Measurements from ENCODE around the gene BBS10.
"Not testable (repeated sequence)": the region's sequence is repeated elsewhere in the genome, so short reads cannot be mapped to it uniquely, and the experiment has no call there.

The BBS10 gene

DNA sequence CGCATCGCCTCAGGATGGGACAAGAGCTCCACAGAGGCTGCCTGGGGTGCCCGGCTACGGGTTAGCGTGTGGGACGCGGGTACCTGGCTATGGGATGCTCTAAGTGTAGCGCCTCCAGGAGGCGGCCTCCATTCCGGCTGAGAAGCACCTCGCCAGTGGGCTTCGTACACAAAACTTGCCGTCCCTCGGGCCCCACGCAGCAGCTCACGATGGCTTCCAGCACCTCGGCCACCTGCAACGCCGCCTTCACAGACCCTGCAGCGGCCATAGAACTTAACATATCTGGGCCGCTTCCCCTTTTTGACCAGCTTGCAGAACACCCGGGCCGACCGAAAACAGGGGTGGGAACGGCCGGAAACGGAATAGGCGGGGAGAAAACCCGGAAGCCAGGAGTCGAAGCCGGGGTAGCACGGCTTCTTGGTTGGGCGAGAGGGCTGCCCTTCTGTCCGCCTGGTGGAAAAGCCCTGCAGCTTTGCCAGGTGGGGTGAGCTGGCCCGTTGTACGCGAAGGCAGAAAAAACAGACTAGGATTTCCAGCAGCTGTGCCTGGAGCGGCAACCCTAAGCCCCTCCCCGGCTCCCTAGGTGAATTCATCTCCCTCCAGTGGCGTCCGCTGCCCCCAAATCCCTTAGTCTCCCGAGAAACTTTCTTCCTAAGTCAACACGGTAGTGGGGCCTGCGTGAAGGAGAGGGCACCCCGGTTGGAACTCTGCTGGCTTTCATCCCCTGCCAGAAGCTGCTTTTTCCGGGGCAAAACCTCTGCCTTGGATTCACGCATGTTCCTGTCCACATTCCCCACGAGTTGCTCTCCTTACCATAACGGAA, at the start of gene BBS10:
BBS10 (minus strand) TSS at position 337 of the 823 bp plus-strand sequence; CDS start at position 280, 57 bp downstream.
- DNase-seq: peak; percentile 90

DNA sequence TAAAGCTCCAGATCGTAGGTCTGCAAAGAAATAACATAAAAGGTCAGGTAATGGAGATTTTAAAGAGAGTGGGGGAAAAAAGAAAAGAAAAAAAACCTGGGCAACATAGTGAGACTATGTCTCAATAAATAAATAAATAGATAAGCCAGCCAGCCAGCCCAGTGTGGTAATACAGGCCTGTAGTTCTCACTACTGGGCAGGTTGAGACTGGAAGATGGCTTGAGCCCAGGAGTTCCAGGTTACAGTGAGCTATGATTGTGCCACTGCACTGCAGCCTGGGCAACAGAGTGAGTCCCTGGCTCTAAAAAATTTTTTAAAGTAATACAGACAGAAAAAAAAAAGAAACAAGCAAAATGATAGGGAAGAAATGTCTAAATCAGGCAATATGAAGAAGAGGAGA, 43.2 kb upstream of the BBS10 start:
- no peak for DNase-seq

- DNase-seq: no peak
Observed at GRCh38 chr12:76387614-76388013, 39.4 kb upstream of the BBS10 start.

GRCh38 chr12:76384560-76384959, 36.3 kb upstream of the BBS10 start:
- no peak for DNase-seq

- no peak for DNase-seq
Observed at GRCh38 chr12:76383988-76384387, 35.8 kb upstream of the BBS10 start.

DNA sequence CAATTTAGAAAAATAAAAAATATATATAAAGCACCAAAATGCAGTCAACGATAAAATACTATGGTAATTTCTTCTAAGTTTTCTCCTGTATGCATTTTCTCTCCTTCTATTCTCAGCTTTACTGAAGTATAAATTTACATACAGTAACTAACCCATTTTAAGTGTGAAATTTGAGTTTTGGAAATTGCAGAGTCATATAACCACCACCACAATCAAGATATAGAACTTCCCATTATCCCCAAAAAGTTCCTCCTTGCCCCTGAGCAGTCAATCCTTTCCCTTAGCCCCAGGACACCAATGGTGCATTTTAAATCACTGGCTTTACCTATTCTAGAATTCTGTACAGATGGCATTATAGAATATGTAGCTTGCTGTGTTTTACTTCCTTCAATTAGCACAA, 31.0 kb upstream of the BBS10 start:
- DNase-seq: no peak

DNA sequence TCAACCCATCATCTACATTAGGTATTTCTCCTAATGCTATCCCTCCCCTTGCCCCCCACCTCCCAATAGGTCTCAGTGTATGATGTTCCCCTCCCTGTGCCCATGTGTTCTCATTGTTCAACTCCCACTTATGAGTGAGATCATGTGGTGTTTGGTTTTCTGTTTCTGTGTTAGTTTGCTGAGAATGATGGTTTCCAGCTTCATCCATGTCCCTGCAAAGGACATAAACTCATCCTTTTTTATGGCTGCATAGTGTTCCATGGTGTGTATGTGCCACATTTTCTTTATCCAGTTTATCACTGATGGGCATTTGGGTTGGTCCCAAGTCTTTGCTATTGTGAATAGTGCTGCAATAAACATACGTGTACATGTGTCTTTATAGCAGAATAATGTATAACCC, 28.7 kb upstream of the BBS10 start:
- not testable (repeated sequence) for DNase-seq

- DNase-seq: no peak
Observed at GRCh38 chr12:76375939-76376338, 27.7 kb upstream of the BBS10 start.

DNA sequence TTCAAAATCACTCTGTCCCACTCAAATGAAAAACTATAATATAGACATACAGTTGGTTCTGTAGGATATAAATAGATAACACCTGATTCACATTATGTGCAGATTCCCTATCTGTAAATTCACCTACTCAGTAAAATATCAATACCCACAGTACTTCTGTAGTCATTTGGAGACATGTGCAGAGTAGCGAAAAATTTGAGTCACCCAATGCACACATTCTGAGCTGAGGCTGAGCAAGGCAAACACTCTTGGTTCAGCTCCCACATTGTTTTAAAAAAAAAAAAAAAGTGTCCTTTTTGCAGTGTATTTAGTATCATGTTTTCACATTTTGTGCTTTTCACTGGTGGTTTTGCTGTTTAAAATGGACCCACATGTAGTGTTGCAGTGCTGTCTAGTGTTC, 27.3 kb upstream of the BBS10 start:
- peak; percentile 4 for DNase-seq

DNA sequence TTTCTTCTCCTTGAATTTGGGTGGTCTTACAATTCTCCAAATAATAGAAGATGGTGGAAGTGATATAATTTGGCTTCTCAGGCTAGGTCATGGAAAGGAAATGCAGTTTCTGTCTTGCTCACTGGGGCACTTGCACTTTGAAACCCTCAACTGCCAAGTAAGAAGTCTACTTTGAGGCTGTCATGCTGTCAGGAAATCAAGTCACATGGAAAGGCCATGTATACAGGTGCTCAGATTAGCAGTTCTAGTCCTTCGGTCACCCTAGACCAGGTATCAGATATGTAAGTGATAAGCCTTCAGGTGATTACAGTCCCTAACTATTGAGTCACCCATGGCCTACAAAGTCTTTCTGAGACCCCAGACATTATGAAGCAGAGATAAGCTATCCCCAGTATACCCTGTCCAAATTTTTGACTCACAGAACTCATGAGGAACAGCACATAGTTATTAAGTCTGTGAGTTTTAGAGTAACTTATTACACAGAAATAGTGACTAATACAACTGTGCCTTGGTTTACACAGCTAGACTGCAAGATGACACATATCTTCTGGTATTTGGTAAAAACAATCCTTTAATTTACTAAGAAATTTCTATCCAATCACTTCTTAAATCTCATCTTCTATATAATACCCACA, 26.3 kb upstream of the BBS10 start:
- DNase-seq: no peak

GRCh38 chr12:76368230-76368629, 20.0 kb upstream of the BBS10 start:
- DNase-seq: no peak

GRCh38 chr12:76366163-76366562, 17.9 kb upstream of the BBS10 start:
- DNase-seq: no peak

DNA sequence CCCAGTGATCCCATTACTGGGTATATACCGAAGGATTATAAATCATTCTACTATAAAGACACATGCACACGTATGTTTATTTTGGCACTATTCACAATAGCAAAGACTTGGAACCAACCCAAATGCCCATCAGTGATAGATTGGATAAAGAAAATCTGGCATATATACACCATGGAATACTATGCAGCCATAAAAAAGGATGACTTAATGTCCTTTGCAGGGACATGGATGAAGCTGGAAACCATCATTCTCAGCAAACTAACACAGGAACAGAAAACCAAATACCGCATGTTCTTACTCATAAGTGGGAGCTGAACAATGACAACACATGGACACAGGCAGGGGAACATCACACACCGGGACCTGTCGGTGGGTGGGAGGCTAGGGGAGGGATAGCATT, 15.9 kb upstream of the BBS10 start:
- DNase-seq: not testable (repeated sequence)

DNA sequence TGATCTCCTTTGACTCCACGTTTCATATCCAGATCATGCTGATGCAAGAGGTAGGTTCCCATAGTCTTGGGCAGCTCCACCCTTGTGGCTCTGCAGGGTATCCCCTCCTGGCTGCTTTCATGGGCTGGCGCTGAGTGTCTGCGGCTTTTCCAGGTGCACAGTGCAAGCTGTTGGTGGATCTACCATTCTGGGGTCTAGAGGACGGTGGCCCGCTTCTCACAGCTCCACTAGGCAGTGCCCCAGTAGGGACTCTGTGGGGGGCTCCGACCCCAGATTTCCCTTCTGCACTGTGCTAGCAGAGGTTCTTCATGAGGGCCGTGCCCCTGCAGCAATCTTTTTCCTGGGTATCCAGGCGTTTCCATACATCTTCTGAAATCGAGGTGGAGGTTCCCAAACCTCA, 12.1 kb upstream of the BBS10 start:
- no peak for DNase-seq

GRCh38 chr12:76356071-76356470, 7.9 kb upstream of the BBS10 start:
- DNase-seq: no peak

- DNase-seq: peak; percentile 33
Observed at GRCh38 chr12:76346798-76347420, 1.3 kb downstream of the BBS10 start.

- no peak for DNase-seq
Observed at GRCh38 chr12:76346236-76346635, 2.0 kb downstream of the BBS10 start.

GRCh38 chr12:76345569-76345968, 2.6 kb downstream of the BBS10 start:
- DNase-seq: no peak

DNA sequence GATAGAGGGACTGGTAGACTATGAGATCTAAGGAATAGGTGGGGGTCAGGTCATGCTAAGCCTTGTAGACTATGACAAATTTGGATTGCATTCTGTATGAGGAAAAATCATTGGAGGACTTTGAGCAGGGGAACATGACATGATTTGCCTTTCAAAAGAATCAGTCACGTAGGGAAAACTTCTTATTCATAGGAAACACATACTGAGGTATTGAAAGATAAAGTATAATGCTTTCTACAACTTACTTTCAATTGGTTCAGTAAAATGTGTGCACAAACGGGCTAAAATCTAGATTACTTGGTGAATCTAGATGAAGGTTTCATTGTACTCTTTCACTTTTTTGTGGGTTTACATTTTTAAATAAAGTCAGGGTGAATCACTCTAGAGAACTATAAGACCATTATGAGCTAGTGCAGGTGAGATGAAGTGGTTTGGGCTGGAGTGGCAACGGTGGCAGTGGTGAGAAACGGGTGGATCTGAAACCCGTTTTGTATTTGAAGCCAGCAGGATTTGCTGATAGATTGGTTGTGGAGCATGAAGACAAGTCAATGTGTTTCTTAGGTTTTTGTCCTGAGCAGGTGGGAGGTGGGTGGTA, 6.7 kb downstream of the BBS10 start:
- no peak for DNase-seq

DNA sequence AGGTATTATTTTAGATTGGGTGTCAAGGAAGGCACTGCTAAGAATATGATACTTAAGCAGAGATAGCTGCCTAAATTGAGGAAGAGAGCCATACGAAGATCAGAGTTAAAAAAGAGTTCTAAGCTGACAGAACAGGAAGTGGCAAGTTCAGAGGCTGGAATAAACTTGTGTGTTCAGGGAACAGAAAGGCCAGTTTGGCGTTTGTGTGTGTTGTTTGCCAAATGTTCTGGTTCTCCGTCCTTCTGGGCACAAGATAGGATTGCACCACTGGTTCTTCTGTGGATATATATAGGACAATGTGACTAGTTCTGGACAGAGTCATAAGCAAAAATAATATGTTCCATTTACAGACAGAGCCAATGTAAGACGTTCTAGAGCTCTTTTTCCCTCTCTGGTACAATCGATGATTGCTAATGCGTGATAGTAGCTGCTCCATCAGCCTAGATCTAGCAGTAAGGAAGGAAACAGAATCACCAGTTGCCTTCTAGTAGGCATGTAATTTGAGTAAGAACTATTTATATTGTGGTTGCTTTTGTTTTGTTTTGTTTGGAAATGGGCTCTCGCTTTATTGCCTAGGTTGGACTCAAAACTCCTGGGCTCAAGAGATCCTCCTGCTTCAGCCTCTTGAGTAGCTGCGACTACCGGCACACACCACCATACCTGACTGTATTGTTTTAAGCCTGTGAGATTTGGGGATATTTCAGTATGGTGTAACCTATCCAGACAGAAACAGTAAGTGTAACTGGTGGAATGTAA, 7.4 kb downstream of the BBS10 start:
- DNase-seq: no peak

DNA sequence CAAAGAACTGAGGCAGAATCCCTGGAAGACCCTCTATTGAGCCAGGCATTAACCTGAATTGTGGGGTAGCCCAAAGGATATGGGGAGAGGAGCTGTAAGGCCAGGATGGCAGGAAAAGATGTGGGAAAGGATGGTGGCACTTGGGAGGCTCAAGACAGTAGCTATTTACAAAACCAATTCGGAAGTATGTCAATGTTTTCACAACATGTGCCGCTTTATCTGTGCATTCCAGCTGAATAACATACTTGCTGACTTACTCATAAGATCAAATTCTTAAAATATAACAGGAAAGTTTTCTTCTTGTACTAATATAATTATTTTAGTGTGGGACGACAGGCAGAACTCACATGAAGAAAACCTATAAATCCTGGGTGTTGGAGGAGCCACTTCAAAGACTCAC, 10.6 kb downstream of the BBS10 start:
- DNase-seq: no peak

DNA sequence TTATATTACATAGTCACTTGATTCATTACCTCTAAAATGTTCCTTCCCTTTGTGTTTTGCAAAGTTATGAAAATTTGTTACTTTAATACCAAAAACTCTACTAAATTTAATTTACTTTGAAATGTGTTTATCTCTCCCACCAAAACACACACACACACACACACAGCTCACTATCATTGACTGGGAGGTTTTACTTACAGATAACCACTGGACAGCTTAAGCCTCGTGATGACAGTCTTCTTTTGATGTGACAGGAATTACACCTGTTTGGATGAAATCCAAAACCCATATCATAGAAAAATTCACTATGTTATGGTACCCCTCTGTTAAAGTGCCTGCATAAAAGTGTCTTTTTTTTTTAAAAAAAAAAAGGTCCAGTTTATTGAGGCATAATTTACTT, 15.6 kb downstream of the BBS10 start:
- no peak for DNase-seq

DNA sequence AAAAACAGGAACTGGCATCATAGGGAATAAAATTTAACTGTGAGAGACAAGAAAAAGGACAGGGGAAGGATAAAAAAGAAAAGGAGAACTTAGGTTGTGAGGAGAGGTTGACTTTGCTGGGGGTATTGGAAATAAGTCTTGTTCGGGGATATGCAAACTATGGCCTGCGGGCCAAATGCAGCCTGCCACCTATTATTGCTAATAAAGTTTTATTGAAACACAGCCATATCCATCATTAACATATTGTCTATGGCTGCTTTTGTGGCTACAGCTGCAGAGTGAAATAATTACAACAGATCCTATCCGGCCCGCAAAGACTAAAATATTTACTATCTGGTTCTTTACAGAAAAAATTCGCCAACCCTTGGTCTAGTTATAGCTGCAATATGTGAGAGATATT, 18.6 kb downstream of the BBS10 start:
- no peak for DNase-seq
